Astrocyte (in vitro differentiated cells and primary cell): Measurements from ENCODE around the gene HLA-DQA1. TPM values are rescaled to one million over a fixed set of nuclear protein-coding genes. Genes with fewer than 3 reads are reported as not detected.

Source experiments
- DNase-seq: peaks from one replicate; pipeline ENCODE4 v3.0.0-alpha.2; 2010; ENCODE audit warnings: low read depth
- FAIRE-seq: peaks from 2 replicates; lab custom pipeline; 2011; peaks lifted over from hg19 to GRCh38; lab: Jason Lieb, UNC
- H2AFZ ChIP-seq: 2 replicates; pipeline ENCODE4 v1.6.0; 2012; ENCODE audit warnings: low read depth, low read length, inconsistent platforms
- H3K27ac ChIP-seq: 2 replicates; pipeline ENCODE4 v1.5.1; 2011; ENCODE audit warnings: low read depth, low read length, inconsistent platforms
- H3K27me3 ChIP-seq: 2 replicates; pipeline ENCODE4 v1.6.0; 2011; ENCODE audit warnings: low read length, inconsistent platforms; ENCODE audit not compliant: insufficient read depth
- H3K36me3 ChIP-seq: 2 replicates; pipeline ENCODE4 v1.5.1; 2011; ENCODE audit warnings: low read length, inconsistent platforms; ENCODE audit not compliant: insufficient read depth
- H3K4me1 ChIP-seq: 2 replicates; pipeline ENCODE4 v1.5.1; 2011; ENCODE audit warnings: low read length, inconsistent platforms; ENCODE audit not compliant: insufficient read depth
- H3K4me2 ChIP-seq: 2 replicates; pipeline ENCODE4 v1.6.0; 2012; ENCODE audit warnings: low read length, inconsistent platforms
- H3K4me3 ChIP-seq: 2 replicates; pipeline ENCODE4 v1.5.1; 2011; ENCODE audit warnings: low read depth, mild to moderate bottlenecking, low read length, inconsistent platforms; ENCODE audit not compliant: insufficient read depth
- H3K79me2 ChIP-seq: 2 replicates; pipeline ENCODE4 v1.6.0; 2012; ENCODE audit warnings: mild to moderate bottlenecking, low read length, inconsistent platforms; ENCODE audit not compliant: insufficient read depth
- H3K9ac ChIP-seq: 2 replicates; pipeline ENCODE4 v1.6.0; 2012; ENCODE audit warnings: mild to moderate bottlenecking, low read length, inconsistent platforms
- H3K9me3 ChIP-seq: 2 replicates; pipeline ENCODE4 v1.5.1; 2012; ENCODE audit warnings: low read depth, mild to moderate bottlenecking, low read length, inconsistent platforms; ENCODE audit not compliant: insufficient read depth
- H4K20me1 ChIP-seq: 2 replicates; pipeline ENCODE4 v1.6.0; 2012; ENCODE audit warnings: low read length, inconsistent platforms; ENCODE audit not compliant: insufficient read depth
- H3K27ac Mint-ChIP-seq: one replicate; pipeline ENCODE4 v1.8.0; 2021; ENCODE audit warnings: mild to moderate bottlenecking, mixed read lengths; ENCODE audit not compliant: unreplicated experiment
- H3K27me3 Mint-ChIP-seq: one replicate; pipeline ENCODE4 v1.8.0; 2021; ENCODE audit warnings: low read depth, mixed read lengths; ENCODE audit not compliant: unreplicated experiment
- H3K36me3 Mint-ChIP-seq: one replicate; pipeline ENCODE4 v1.8.0; 2021; ENCODE audit warnings: low read depth, mixed read lengths; ENCODE audit not compliant: unreplicated experiment
- H3K4me1 Mint-ChIP-seq: one replicate; pipeline ENCODE4 v1.8.0; 2021; ENCODE audit warnings: low read depth, mixed read lengths; ENCODE audit not compliant: unreplicated experiment
- H3K4me3 Mint-ChIP-seq: one replicate; pipeline ENCODE4 v1.8.0; 2021; ENCODE audit warnings: mild to moderate bottlenecking, moderate library complexity, mixed read lengths; ENCODE audit not compliant: unreplicated experiment
- H3K9me3 Mint-ChIP-seq: one replicate; pipeline ENCODE4 v1.8.0; 2021; ENCODE audit warnings: mild to moderate bottlenecking, mixed read lengths; ENCODE audit not compliant: unreplicated experiment
- EZH2 ChIP-seq: IDR thresholded peaks from 2 replicates; pipeline ENCODE4 v1.6.1; 2012; ENCODE audit warnings: mild to moderate bottlenecking, low read length, inconsistent platforms; ENCODE audit not compliant: insufficient read depth
- total RNA-seq: library from RNA; stranded (reverse); gene quantifications from 2 replicates; pipeline ENCODE4 v1.2.1, GENCODE V29; 2021
- TF ChIP-seq, protein P1 (sequence below): IDR thresholded peaks from 2 replicates; pipeline ENCODE4 v1.5.1; 2011; ENCODE audit warnings: low read depth, mild to moderate bottlenecking, inconsistent platforms, low read length, moderate library complexity; ENCODE audit not compliant: insufficient read depth

The HLA-DQA1 gene
- total RNA-seq, 1 donor from 2014 or later = not detected

- no peak overlapping the region for H3K27ac Mint-ChIP-seq
- H3K36me3 ChIP-seq = no peaks in the 10 kb centered on the region
- H3K9me3 Mint-ChIP-seq = peaks cover 2% of the 10 kb centered on the region
- H3K27ac ChIP-seq = no peak overlapping the region
- no peaks in the 10 kb centered on the region for H3K36me3 Mint-ChIP-seq
- no peak overlapping the region for H3K9ac ChIP-seq
- H3K79me2 ChIP-seq = no peaks in the 10 kb centered on the region
- no peak for DNase-seq
- no peak for FAIRE-seq
- no peaks in the 10 kb centered on the region for H3K4me1 ChIP-seq
- no peaks in the 10 kb centered on the region for H4K20me1 ChIP-seq
- no peaks in the 10 kb centered on the region for H3K4me1 Mint-ChIP-seq
- H2AFZ ChIP-seq = no peak overlapping the region
- H3K9me3 ChIP-seq = no peaks in the 10 kb centered on the region
- H3K27me3 Mint-ChIP-seq = peaks cover 18% of the 10 kb centered on the region
- H3K4me2 ChIP-seq = no peak overlapping the region
- H3K4me3 Mint-ChIP-seq = no peak overlapping the region
- H3K4me3 ChIP-seq = no peak overlapping the region
- TF ChIP-seq, protein P1, sequence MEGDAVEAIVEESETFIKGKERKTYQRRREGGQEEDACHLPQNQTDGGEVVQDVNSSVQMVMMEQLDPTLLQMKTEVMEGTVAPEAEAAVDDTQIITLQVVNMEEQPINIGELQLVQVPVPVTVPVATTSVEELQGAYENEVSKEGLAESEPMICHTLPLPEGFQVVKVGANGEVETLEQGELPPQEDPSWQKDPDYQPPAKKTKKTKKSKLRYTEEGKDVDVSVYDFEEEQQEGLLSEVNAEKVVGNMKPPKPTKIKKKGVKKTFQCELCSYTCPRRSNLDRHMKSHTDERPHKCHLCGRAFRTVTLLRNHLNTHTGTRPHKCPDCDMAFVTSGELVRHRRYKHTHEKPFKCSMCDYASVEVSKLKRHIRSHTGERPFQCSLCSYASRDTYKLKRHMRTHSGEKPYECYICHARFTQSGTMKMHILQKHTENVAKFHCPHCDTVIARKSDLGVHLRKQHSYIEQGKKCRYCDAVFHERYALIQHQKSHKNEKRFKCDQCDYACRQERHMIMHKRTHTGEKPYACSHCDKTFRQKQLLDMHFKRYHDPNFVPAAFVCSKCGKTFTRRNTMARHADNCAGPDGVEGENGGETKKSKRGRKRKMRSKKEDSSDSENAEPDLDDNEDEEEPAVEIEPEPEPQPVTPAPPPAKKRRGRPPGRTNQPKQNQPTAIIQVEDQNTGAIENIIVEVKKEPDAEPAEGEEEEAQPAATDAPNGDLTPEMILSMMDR = no peak
- TF ChIP-seq EZH2 = no peak
- H3K27me3 ChIP-seq = no peaks in the 10 kb centered on the region
These were observed 5.5 kb downstream of the HLA-DQA1 start for GRCh38 chr6:32642720-32643106.

GRCh38 chr6:32643904-32644303 is 6.7 kb downstream of the HLA-DQA1 start:
- H3K4me1 ChIP-seq = no peaks in the 10 kb centered on the region
- H3K27ac Mint-ChIP-seq = no peak overlapping the region
- H3K4me1 Mint-ChIP-seq = no peaks in the 10 kb centered on the region
- FAIRE-seq (no peak), DNase-seq (no peak)
- no peak overlapping the region for H3K4me3 ChIP-seq
- peaks cover 16% of the 10 kb centered on the region for H3K27me3 Mint-ChIP-seq
- H3K4me2 ChIP-seq = no peak overlapping the region
- TF ChIP-seq, protein P1 = no peak
- TF ChIP-seq EZH2 = no peak
- no peaks in the 10 kb centered on the region for H4K20me1 ChIP-seq
- no peaks in the 10 kb centered on the region for H3K9me3 ChIP-seq
- H3K4me3 Mint-ChIP-seq = no peak overlapping the region
- no peaks in the 10 kb centered on the region for H3K36me3 Mint-ChIP-seq
- H3K27me3 ChIP-seq = no peaks in the 10 kb centered on the region
- no peak overlapping the region for H3K27ac ChIP-seq
- no peaks in the 10 kb centered on the region for H3K36me3 ChIP-seq
- H3K79me2 ChIP-seq = no peaks in the 10 kb centered on the region
- H3K9ac ChIP-seq = no peak overlapping the region
- H3K9me3 Mint-ChIP-seq = peaks cover 2% of the 10 kb centered on the region
- H2AFZ ChIP-seq = no peak overlapping the region

DNA sequence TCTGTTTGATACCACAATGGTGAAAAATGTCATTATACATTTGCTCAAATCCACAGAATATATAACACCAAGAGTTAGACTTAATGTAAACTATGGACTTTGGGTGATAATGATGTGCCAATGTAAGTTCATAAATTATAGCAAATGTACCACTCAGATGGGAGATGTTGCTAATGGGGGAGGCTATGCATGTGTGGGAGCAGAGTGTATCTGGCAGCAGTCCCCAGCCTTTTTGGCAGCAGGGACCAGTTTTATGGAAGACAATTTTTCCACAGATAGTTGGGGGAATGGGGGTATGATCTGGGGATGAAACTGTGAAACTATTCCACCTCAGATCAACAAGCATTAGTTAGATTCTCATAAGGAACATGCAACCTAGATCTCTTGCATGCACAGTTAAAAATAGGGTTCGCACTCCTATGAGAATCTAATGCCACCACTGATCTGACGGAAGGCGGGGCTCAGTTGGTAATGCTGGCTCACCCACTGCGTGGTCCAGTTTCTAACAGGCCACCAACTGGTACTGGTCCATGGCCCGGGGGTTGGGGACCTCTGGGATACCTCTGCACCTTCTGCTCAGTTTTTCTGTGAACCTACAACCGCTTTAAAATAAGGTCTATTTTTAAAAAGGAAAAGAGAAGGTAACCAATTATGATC is 8.0 kb downstream of the HLA-DQA1 start:
- Histone ChIP-seq H3K4me2 (no peak overlapping the region), H3K27ac (no peak overlapping the region), H4K20me1 (no peaks in the 10 kb centered on the region), H2AFZ (no peak overlapping the region), H3K9me3 (no peaks in the 10 kb centered on the region), H3K27me3 (no peaks in the 10 kb centered on the region), H3K9ac (no peak overlapping the region), H3K4me1 (no peaks in the 10 kb centered on the region), H3K4me3 (no peak overlapping the region), H3K79me2 (no peaks in the 10 kb centered on the region), H3K36me3 (no peaks in the 10 kb centered on the region)
- Mint-ChIP-seq H3K27me3 (peaks cover 10% of the 10 kb centered on the region), H3K4me1 (no peaks in the 10 kb centered on the region), H3K4me3 (no peak overlapping the region), H3K9me3 (peaks cover 1% of the 10 kb centered on the region), H3K27ac (no peak overlapping the region), H3K36me3 (no peaks in the 10 kb centered on the region)
- FAIRE-seq (no peak), DNase-seq (no peak)
- TF ChIP-seq EZH2 = no peak
